Body of pancreas (tissue), 4 donors: ENCODE results near the gene BRAP. TPM values are rescaled to one million over a fixed set of nuclear protein-coding genes. Genes with fewer than 3 reads are reported as not detected.
"Not testable (repeated sequence)": the region's sequence is repeated elsewhere in the genome, so short reads cannot be mapped to it uniquely, and the experiment has no call there.

Experiments
- ATAC-seq: fragments of 150-250 bp; one replicate; pipeline ENCODE4 v1.9.1; 2016
- DNase-seq, 4 donors: peaks; one replicate each; pipeline ENCODE4 v3.0.0-alpha.2; 2019
- H3K27ac ChIP-seq, 4 donors: fragments of 200-600 bp; sonication (generic); 1 replicate in 3 of 4; 2 replicates in 1 of 4; pipeline versions ENCODE4 v1.5.1 to v1.6.1; 2016 to 2019; ENCODE audit warnings: mild to moderate bottlenecking in 1 of 4, mixed read lengths in 1 of 4, moderate library complexity in 1 of 4
- H3K27me3 ChIP-seq, 2 donors: fragments of 200-600 bp; sonication (generic); one replicate each; pipeline ENCODE4 v1.6.0; 2016; ENCODE audit warnings: mild to moderate bottlenecking in 1 of 2
- H3K36me3 ChIP-seq, 2 donors: fragments of 200-600 bp; sonication (generic); replicated peaks in 1 of 2; 2 replicates each; pipeline ENCODE4 v1.5.1; 2016; ENCODE audit warnings: low read depth in 2 of 2; ENCODE audit not compliant: insufficient read depth in 1 of 2
- H3K4me1 ChIP-seq: fragments of 200-600 bp; sonication (generic); one replicate; pipeline ENCODE4 v1.6.0; 2016
- H3K4me3 ChIP-seq, 2 donors: fragments of 200-600 bp; sonication (generic); 1 replicate in 1 of 2; 2 replicates in 1 of 2; pipeline ENCODE4 v1.5.1; 2016 to 2019
- H3K9me3 ChIP-seq, 3 donors: fragments of 200-600 bp; sonication (generic); 1 replicate in 2 of 3; 2 replicates in 1 of 3; pipeline ENCODE4 v1.5.1; 2016
- CTCF ChIP-seq, 7 experiments: fragments of 450-650 bp in 4 of 7; fragments of 200-600 bp in 3 of 7; sonication (generic) in 3 of 7; IDR thresholded peaks; one replicate each; pipeline ENCODE4 v1.5.1; 2016 to 2019; ENCODE audit warnings: antibody characterized with exemption in 7 of 7
- POLR2A ChIP-seq, 3 donors: fragments of 450-650 bp; IDR thresholded peaks; one replicate each; pipeline ENCODE4 v1.6.1; 2016; ENCODE audit warnings: antibody characterized with exemption in 3 of 3, mild to moderate bottlenecking in 2 of 3
- WGBS, 2 donors: methylation state at CpG; one replicate each; pipeline ENCODE4 v1.1.5; 2017; 5-methylcytosine and 5-hydroxymethylcytosine counted together
- intact Hi-C: fragments of 100-400 bp; cut with DNase I; formaldehyde crosslinking; loops from one replicate; pipeline ENCODE4 v1.15.1; 2023
- total RNA-seq, 2 donors: library from RNA; depleted of rRNA; stranded (reverse); fragments of >200 nt; gene quantifications; one replicate each; pipeline ENCODE4 v1.1.0, GENCODE V29; 2016

The BRAP gene
- total RNA-seq, 2 donors from 2014 or later, result 5.6 to 8.8 TPM

DNA sequence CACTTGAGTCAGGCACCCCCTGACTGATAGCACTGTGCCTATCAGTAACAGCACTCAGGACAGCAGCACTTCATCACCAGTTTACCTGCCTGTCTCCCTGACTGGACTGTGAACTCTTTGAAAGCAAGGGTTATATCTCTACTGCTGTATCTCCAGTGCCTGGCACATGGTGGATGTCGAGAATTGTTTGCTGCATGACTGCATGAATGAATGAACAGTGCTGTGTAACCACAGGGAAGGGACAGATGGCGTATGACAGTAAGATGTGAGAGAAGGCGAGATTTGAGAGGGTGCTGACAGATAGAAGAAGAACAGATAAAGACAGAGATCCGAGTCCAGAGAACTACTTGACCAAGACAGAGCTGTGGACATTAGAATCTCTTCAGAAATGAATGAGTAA is 29.7 kb downstream of the BRAP start:
- WGBS, 2 donors, result 90 to 92% methylated on average over 4 of the region's 4 CpGs
- no peak for ATAC-seq
- H3K36me3 ChIP-seq, result peaks cover 8 to 45% of the 10 kb centered on the region in 2 donors

DNA sequence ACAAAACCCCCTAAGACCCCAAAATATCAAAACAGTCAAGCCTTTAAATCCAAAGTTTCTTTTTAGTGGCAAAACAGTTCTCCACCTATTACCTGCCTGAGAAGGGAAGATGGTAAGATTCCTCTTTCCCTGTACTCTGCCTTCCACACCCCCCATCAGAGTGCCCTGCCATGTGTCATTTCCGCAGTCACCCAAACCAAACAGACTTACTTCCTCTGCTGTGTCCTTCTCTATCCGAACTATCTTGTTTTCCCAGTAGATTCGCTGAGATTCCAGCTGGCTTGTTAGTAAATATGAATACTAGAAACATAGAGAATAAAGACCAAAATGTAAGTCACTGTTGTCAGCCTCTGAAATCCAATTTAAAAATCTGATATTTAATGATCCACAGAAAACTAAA is 30.4 kb downstream of the BRAP start:
- no peak for TF ChIP-seq POLR2A (IDR thresholded peaks at IDR 0.05)
- TF ChIP-seq CTCF (IDR thresholded peaks at IDR 0.05), result no peak
- intact Hi-C loops, result no loop called here
- WGBS, 2 donors, result 77 to 92% methylated on average over 3 of the region's 3 CpGs

More for the DNA sequence above, 29.7 kb downstream of the BRAP start:
- no peaks in the 10 kb centered on the region for H3K27me3 ChIP-seq
- no peak for TF ChIP-seq CTCF (IDR thresholded peaks at IDR 0.05)
- TF ChIP-seq POLR2A (IDR thresholded peaks at IDR 0.05), result no peak
- no peak for DNase-seq
- H3K27ac ChIP-seq, result no peak overlapping the region
- no peaks in the 10 kb centered on the region for H3K4me1 ChIP-seq
- H3K4me3 ChIP-seq, result no peak overlapping the region
- H3K9me3 ChIP-seq, result no peaks in the 10 kb centered on the region
- intact Hi-C loops, result no loop called here

DNA sequence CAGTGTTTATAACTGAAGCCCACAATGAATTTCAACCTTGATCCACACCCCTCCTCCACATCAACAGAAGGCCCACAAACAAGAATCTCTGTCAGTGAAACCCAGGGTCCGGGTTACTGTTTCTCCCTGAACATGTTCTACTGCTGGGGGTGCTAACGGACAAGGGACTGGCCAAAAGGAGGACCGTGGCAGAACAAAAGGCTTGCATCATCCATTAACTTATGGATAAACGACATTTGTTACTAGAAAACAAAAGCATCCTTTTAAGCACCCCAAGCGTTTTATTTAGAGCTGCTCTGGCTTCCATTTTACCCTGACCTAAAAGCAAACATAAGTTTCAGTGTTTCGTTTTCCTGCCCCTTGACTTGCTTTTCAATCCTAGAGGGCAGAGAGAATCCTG is 32.2 kb downstream of the BRAP start:
- Histone ChIP-seq H3K27me3 (no peaks in the 10 kb centered on the region), H3K9me3 (no peaks in the 10 kb centered on the region), H3K36me3 (peaks cover 0 to 48% of the 10 kb centered on the region in 2 donors), H3K4me3 (no peak overlapping the region), H3K27ac (no peak overlapping the region), H3K4me1 (no peaks in the 10 kb centered on the region)
- intact Hi-C loops, result no loop called here
- 81 to 84% methylated on average over 6 of the region's 6 CpGs for WGBS, 2 donors
- no peak for DNase-seq
- ATAC-seq, result no peak
- no peak for TF ChIP-seq POLR2A (IDR thresholded peaks at IDR 0.05)

More for the DNA sequence above, 30.4 kb downstream of the BRAP start:
- H3K27me3 ChIP-seq, result no peaks in the 10 kb centered on the region
- H3K36me3 ChIP-seq, result peaks cover 8 to 48% of the 10 kb centered on the region in 2 donors
- no peak overlapping the region for H3K27ac ChIP-seq
- ATAC-seq (no peak), DNase-seq (no peak)
- H3K9me3 ChIP-seq, result no peaks in the 10 kb centered on the region
- H3K4me3 ChIP-seq, result no peak overlapping the region
- H3K4me1 ChIP-seq, result no peaks in the 10 kb centered on the region

- intact Hi-C loops, DNase-seq, H3K9me3 ChIP-seq, H3K4me1 ChIP-seq, ATAC-seq, H3K27ac ChIP-seq, H3K4me3 ChIP-seq, H3K27me3 ChIP-seq: not testable (repeated sequence)
- WGBS, 2 donors, result 90 to 94% methylated on average over 9 of the region's 9 CpGs
- peaks cover 0 to 44% of the 10 kb centered on the region in 2 donors for H3K36me3 ChIP-seq
These were observed 33.2 kb downstream of the BRAP start for GRCh38 chr12:111652530-111652929.

- TF ChIP-seq CTCF (IDR thresholded peaks at IDR 0.05) (no peak), POLR2A (IDR thresholded peaks at IDR 0.05) (no peak)
- ATAC-seq, result no peak
- no peak overlapping the region for H3K27ac ChIP-seq
- H3K4me3 ChIP-seq, result no peak overlapping the region
- peaks cover 0 to 31% of the 10 kb centered on the region in 2 donors for H3K36me3 ChIP-seq
- H3K9me3 ChIP-seq, result no peaks in the 10 kb centered on the region
- intact Hi-C loops, result no loop called here
- no peaks in the 10 kb centered on the region for H3K27me3 ChIP-seq
- WGBS, 2 donors, result 93 to 98% methylated on average over 7 of the region's 7 CpGs
- no peaks in the 10 kb centered on the region for H3K4me1 ChIP-seq
- no peak for DNase-seq
These were observed 34.8 kb downstream of the BRAP start for GRCh38 chr12:111650912-111651311.

GRCh38 chr12:111645433-111645832 is 40.3 kb downstream of the BRAP start:
- 91 to 95% methylated on average over 5 of the region's 5 CpGs for WGBS, 2 donors
- TF ChIP-seq POLR2A (IDR thresholded peaks at IDR 0.05) (no peak), CTCF (IDR thresholded peaks at IDR 0.05) (no peak)
- Histone ChIP-seq H3K27ac (no peak overlapping the region), H3K9me3 (no peaks in the 10 kb centered on the region), H3K27me3 (no peaks in the 10 kb centered on the region), H3K4me3 (no peak overlapping the region), H3K36me3 (peaks cover 0 to 19% of the 10 kb centered on the region in 2 donors), H3K4me1 (peaks cover 8% of the 10 kb centered on the region)
- no peak for ATAC-seq
- DNase-seq, result no peak
- intact Hi-C loops, result no loop called here
